SK-N-SH (cell line): ENCODE measurements around the gene CRACR2B.

Experiments
- FOXM1 ChIP-seq: IDR thresholded peaks from 2 replicates; pipeline ENCODE4 v1.4.0; 2012; ENCODE audit warnings: low read depth, mild to moderate bottlenecking
- NRF1 ChIP-seq: IDR thresholded peaks from 2 replicates; pipeline ENCODE4 v1.6.1; 2012; ENCODE audit warnings: low read depth, mild to moderate bottlenecking, low read length
- RAD21 ChIP-seq: IDR thresholded peaks from 2 replicates; pipeline ENCODE4 v1.6.1; 2012; ENCODE audit warnings: mild to moderate bottlenecking, low read length
- SMC3 ChIP-seq: IDR thresholded peaks from 2 replicates; pipeline ENCODE4 v1.6.1; 2012; ENCODE audit warnings: low read depth, low read length, improper control_type of control experiment
- TF ChIP-seq, protein P1 (sequence below): fragments of 200-600 bp; sonication (generic); IDR thresholded peaks from 2 replicates; pipeline ENCODE4 v1.6.1; 2017; ENCODE audit warnings: antibody characterized with exemption, mild to moderate bottlenecking, moderate library complexity
- TF ChIP-seq, protein P2 (sequence below): IDR thresholded peaks from 2 replicates; pipeline ENCODE4 v1.4.0; 2012; ENCODE audit warnings: low read depth, borderline replicate concordance
- TF ChIP-seq, protein P3 (sequence below): IDR thresholded peaks from 2 replicates; pipeline ENCODE4 v1.4.0; 2012; ENCODE audit warnings: low read depth, borderline replicate concordance

DNA sequence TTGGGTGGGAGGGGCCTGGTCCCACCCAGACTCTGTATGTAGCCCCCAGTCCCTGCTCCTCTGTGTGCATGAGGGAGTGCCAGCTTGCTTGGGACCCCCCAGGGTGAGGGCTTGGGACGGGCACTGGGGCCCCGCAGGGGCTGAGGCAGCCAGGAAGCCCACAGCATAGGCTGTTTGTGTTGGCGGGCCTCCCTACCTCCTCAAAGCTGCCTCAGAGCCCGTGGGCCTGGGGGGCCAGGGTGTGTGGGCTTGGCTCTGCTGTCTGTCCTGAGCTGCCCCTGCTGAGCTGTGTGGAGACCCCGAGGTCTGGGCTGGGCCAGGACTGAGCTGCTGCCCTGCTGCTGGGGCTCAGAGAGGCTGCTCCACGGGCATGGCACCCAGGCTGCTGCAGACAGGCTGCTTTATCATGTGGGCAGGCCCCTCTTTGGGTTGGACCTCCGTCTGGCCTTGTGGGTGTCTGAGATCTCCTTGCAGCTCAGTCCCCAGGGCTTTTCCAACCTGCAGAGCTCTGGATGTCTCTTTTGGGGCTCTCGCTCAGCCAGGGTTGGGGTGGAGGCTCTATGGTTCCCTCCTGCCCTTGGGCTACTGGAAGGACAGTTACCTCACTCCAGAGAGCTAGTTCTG is 18.3 kb downstream of the CRACR2B start:
- TF ChIP-seq RAD21, result no peak
- TF ChIP-seq, protein P1, sequence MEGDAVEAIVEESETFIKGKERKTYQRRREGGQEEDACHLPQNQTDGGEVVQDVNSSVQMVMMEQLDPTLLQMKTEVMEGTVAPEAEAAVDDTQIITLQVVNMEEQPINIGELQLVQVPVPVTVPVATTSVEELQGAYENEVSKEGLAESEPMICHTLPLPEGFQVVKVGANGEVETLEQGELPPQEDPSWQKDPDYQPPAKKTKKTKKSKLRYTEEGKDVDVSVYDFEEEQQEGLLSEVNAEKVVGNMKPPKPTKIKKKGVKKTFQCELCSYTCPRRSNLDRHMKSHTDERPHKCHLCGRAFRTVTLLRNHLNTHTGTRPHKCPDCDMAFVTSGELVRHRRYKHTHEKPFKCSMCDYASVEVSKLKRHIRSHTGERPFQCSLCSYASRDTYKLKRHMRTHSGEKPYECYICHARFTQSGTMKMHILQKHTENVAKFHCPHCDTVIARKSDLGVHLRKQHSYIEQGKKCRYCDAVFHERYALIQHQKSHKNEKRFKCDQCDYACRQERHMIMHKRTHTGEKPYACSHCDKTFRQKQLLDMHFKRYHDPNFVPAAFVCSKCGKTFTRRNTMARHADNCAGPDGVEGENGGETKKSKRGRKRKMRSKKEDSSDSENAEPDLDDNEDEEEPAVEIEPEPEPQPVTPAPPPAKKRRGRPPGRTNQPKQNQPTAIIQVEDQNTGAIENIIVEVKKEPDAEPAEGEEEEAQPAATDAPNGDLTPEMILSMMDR, result no peak
- TF ChIP-seq NRF1, result no peak
- no peak for TF ChIP-seq FOXM1
- TF ChIP-seq, protein P2, sequence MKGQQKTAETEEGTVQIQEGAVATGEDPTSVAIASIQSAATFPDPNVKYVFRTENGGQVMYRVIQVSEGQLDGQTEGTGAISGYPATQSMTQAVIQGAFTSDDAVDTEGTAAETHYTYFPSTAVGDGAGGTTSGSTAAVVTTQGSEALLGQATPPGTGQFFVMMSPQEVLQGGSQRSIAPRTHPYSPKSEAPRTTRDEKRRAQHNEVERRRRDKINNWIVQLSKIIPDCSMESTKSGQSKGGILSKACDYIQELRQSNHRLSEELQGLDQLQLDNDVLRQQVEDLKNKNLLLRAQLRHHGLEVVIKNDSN, result no peak
- TF ChIP-seq, protein P3, sequence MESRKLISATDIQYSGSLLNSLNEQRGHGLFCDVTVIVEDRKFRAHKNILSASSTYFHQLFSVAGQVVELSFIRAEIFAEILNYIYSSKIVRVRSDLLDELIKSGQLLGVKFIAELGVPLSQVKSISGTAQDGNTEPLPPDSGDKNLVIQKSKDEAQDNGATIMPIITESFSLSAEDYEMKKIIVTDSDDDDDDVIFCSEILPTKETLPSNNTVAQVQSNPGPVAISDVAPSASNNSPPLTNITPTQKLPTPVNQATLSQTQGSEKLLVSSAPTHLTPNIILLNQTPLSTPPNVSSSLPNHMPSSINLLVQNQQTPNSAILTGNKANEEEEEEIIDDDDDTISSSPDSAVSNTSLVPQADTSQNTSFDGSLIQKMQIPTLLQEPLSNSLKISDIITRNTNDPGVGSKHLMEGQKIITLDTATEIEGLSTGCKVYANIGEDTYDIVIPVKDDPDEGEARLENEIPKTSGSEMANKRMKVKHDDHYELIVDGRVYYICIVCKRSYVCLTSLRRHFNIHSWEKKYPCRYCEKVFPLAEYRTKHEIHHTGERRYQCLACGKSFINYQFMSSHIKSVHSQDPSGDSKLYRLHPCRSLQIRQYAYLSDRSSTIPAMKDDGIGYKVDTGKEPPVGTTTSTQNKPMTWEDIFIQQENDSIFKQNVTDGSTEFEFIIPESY, result no peak
- TF ChIP-seq SMC3, result no peak
